ENCODE measurements around the gene MKNK1. TPM values are rescaled to one million over a fixed set of nuclear protein-coding genes. Genes with fewer than 3 reads are reported as not detected.

MKNK1 gene
- total RNA-seq, 4 donors from 2014 or later = 4.9 to 53.0 (median 24.3) TPM

DNA sequence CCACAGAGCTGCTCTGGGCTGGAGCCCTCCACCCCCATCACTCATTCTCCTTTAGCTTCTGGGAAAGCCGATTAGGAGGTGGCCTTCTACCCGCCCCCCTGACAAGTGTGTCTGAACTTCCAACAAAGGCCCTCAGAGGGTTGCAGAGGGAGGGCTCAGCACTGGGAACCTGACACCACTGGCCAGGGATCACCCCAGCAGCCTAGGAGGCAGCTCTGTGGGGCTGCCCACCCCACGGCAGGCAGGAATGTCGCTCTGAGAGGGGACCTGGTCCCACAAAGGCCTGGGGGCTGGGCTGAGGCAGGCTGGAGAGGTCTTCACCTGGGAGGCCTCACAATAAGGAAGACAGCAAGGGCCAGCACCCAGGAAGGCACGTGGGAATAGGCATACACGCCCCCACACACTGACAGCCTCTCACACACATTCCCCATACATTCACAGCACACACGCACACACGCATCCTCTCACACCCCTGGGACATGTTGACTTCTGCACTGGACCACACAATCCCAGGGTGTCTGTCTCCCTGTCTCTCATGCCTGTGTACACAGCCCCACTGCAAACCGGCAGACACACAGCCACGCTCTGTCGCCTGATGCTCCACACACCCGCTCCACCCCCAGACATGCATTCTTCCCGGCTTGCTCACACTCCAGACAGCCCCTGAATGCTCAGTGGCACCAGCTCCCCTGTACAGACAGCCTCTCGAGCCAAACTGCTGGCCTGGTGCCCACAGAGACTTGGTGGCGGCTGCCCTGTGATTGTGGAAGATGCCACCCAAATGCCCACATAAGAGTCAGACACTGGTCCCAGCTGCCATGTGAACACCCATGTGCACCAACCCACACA, 83.8 kb downstream of the MKNK1 start:
- Histone ChIP-seq H3K27ac (no peak overlapping the region), H3K4me1 (no peaks in the 10 kb centered on the region), H3K4me3 (no peak overlapping the region), H3K9me3 (no peaks in the 10 kb centered on the region), H3K27me3 (no peaks in the 10 kb centered on the region), H3K36me3 (no peaks in the 10 kb centered on the region)
- TF ChIP-seq, protein P1, sequence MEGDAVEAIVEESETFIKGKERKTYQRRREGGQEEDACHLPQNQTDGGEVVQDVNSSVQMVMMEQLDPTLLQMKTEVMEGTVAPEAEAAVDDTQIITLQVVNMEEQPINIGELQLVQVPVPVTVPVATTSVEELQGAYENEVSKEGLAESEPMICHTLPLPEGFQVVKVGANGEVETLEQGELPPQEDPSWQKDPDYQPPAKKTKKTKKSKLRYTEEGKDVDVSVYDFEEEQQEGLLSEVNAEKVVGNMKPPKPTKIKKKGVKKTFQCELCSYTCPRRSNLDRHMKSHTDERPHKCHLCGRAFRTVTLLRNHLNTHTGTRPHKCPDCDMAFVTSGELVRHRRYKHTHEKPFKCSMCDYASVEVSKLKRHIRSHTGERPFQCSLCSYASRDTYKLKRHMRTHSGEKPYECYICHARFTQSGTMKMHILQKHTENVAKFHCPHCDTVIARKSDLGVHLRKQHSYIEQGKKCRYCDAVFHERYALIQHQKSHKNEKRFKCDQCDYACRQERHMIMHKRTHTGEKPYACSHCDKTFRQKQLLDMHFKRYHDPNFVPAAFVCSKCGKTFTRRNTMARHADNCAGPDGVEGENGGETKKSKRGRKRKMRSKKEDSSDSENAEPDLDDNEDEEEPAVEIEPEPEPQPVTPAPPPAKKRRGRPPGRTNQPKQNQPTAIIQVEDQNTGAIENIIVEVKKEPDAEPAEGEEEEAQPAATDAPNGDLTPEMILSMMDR (IDR thresholded peaks at IDR 0.05) = no peak
- no peak for TF ChIP-seq POLR2A (IDR thresholded peaks at IDR 0.05)
- DNase-seq = no peak
- intact Hi-C loops (cut with DNase I; ENCODE audit: low total_unique reads) = no loop called here

DNA sequence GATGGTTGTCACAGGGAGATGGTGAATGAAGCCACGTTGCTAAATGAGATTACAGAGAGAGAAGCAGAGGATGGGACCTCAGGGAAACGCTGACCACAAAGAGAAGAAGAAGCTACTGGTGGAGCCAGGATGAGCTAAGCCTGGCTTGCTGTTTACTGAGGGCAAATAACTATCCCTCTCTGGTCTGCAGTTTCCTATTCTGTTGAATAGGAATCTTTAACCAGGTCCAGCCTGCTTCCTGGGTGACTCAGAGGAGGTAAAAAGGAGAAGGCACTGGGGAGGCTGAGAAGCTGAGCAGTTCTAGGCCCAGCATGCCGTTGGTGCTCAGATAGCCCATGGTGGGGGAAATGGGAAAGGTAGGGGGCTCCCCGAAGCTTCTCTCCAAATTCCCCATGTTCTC, 84.9 kb downstream of the MKNK1 start:
- Histone ChIP-seq H3K4me3 (no peak overlapping the region), H3K36me3 (no peaks in the 10 kb centered on the region), H3K9me3 (no peaks in the 10 kb centered on the region), H3K27me3 (no peaks in the 10 kb centered on the region), H3K27ac (no peak overlapping the region), H3K4me1 (no peaks in the 10 kb centered on the region)
- TF ChIP-seq POLR2A (IDR thresholded peaks at IDR 0.05) = no peak
- TF ChIP-seq, protein P1 (IDR thresholded peaks at IDR 0.05) = no peak
- no peak for DNase-seq
- intact Hi-C loops (cut with DNase I; ENCODE audit: low total_unique reads) = no loop called here

DNA sequence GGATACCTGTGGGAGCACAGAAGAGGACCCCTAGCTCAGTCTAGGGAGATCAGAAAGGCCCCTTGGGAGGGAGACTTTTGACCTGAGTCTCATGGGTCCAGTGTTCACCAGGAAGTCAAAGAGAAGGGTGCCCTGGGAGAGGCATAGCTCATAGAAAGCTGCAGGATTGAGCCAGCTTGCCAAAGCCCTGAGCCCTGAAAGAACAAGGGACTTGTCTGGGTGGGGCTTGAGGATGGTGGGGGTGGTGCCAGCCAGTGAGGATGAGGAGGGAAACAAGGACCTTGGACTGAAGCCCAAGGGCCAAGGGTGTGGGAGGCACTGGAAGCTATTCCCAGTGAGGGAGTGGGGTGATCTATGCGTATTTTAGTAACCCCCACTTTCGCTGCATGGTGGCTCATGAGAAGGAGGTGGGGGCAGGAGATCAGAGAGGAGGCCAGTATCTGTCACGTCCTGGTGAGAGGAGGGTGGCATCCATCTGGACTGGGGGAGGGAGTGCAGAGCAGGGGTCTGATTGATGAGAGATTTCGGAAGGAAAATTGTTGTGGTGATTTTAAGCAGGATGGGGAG, 86.1 kb downstream of the MKNK1 start:
- Histone ChIP-seq H3K9me3 (no peaks in the 10 kb centered on the region), H3K4me3 (no peak overlapping the region), H3K27me3 (no peaks in the 10 kb centered on the region), H3K27ac (no peak overlapping the region), H3K36me3 (no peaks in the 10 kb centered on the region), H3K4me1 (no peaks in the 10 kb centered on the region)
- no peak for TF ChIP-seq POLR2A (IDR thresholded peaks at IDR 0.05)
- TF ChIP-seq, protein P1 (IDR thresholded peaks at IDR 0.05) = no peak
- intact Hi-C loops (cut with DNase I; ENCODE audit: low total_unique reads) = no loop called here
- no peak for DNase-seq

DNA sequence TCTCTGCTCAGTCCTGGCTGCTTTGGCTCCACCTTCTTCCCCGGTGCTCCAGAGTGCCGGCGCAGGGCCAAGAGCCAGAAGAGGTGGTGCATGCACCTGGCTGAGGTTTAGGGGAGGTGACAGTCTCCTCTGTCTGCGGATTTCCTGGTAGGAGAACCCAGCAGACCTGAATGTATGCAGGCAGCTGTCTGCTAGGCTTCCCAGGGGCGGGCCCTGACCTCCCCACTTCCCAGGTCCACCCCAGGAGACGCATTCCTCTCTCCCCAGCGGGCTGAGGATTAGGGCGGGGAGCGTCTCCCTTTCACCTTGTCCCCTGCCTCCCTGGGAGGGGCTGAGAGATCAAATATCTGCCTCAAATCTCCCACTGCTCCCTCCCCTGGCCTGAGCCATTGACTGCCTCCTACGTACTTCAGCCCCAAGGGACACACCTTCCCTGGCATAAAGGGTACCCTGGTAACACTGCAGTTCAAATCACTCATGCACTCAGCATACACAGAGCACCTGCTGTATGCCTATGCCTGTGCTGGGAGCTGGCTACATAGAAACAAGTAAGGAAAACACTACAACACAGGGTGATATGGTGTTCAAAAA, 87.0 kb downstream of the MKNK1 start:
- Histone ChIP-seq H3K4me3 (no peak overlapping the region), H3K27ac (no peak overlapping the region), H3K9me3 (no peaks in the 10 kb centered on the region), H3K4me1 (no peaks in the 10 kb centered on the region), H3K36me3 (no peaks in the 10 kb centered on the region), H3K27me3 (no peaks in the 10 kb centered on the region)
- DNase-seq = no peak
- no peak for TF ChIP-seq POLR2A (IDR thresholded peaks at IDR 0.05)
- TF ChIP-seq, protein P1 (IDR thresholded peaks at IDR 0.05) = no peak
- intact Hi-C loops (cut with DNase I; ENCODE audit: low total_unique reads) = no loop called here

Measured in uterus (tissue), 4 donors.